ENCODE results near the gene JRKL.
"Not testable (repeated sequence)": the region's sequence is repeated elsewhere in the genome, so short reads cannot be mapped to it uniquely, and the experiment has no call there.

JRKL gene

DNA sequence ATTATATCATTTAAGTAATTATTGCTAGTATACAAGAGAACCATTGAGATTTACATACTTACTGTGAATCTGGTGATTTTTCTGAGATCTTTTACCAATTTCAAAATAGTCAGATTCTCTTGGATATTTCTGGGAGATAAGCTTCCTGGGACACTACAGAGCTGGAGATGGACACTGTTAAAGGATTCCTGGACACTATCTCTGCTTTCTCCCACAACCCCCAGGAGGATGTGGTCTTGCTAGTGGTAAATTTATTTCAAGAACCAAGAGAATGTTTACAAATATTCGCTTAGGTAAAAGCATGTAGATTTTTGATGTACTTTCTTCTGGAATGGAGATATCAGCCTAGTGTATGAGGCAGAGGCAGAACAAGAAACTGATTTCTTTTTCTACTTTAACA lies 13.0 kb upstream of the JRKL start:
- no peaks in the 10 kb centered on the region for H3K27me3 Mint-ChIP-seq
- no peak overlapping the region for H3K27ac Mint-ChIP-seq
- no peak for DNase-seq
- H3K36me3 Mint-ChIP-seq, result peaks cover 34 to 42% of the 10 kb centered on the region in 2 donors
- no peak for ATAC-seq (replicated peaks)
- H3K9me3 Mint-ChIP-seq, result no peaks in the 10 kb centered on the region
- no peak overlapping the region for H3K4me3 Mint-ChIP-seq
- H3K4me1 Mint-ChIP-seq, result no peaks in the 10 kb centered on the region

DNA sequence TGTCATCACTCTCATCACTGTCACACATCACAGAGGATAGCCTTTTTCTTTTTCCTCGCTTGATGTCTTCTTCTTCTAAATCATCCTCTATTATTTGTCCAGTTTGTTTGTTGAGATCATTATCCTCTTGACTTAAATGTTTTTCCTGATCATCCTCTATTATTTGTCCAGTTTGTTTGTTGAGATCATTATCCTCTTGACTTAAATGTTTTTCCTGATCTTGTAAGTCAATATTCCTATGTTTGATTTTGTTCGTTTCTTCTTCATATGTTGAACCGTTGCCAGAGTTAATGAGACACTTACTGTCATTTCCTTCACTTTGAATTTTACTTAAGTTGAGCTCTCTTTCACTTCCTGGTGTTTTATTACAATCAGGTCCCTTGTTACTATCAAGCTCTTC lies 5.7 kb upstream of the JRKL start:
- H3K27me3 Mint-ChIP-seq, result no peaks in the 10 kb centered on the region
- no peaks in the 10 kb centered on the region for H3K9me3 Mint-ChIP-seq
- no peak overlapping the region for H3K27ac Mint-ChIP-seq
- no peak for ATAC-seq (replicated peaks)
- no peak for DNase-seq
- no peak overlapping the region for H3K4me3 Mint-ChIP-seq
- peaks cover 15 to 28% of the 10 kb centered on the region in 2 donors for H3K4me1 Mint-ChIP-seq
- H3K36me3 Mint-ChIP-seq, result peaks cover 26 to 31% of the 10 kb centered on the region in 2 donors

DNA sequence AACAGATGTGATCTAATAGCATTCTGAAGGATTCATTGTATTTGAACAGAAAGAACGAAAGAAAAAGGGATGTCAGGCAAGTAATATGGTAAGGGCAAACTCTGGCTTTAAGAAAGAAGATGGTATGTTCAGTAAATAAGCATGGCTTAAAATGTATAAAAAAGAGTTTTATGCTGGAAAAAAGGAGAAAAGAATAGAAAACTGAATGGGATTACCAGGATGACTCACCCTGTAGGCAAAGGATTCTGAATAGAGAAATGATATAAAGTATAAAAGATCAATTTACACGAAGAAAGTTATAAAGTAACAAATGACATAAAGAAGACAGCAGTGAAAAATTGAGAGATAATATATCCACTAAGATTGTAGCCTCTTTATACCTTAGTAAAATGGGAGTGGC lies 4.6 kb upstream of the JRKL start:
- ATAC-seq (replicated peaks) (no peak), DNase-seq (no peak)
- H3K36me3 Mint-ChIP-seq, result peaks cover 21 to 24% of the 10 kb centered on the region in 2 donors
- peaks cover 15 to 29% of the 10 kb centered on the region in 2 donors for H3K4me1 Mint-ChIP-seq
- no peak overlapping the region for H3K4me3 Mint-ChIP-seq
- no peaks in the 10 kb centered on the region for H3K9me3 Mint-ChIP-seq
- no peaks in the 10 kb centered on the region for H3K27me3 Mint-ChIP-seq
- no peak overlapping the region for H3K27ac Mint-ChIP-seq

DNA sequence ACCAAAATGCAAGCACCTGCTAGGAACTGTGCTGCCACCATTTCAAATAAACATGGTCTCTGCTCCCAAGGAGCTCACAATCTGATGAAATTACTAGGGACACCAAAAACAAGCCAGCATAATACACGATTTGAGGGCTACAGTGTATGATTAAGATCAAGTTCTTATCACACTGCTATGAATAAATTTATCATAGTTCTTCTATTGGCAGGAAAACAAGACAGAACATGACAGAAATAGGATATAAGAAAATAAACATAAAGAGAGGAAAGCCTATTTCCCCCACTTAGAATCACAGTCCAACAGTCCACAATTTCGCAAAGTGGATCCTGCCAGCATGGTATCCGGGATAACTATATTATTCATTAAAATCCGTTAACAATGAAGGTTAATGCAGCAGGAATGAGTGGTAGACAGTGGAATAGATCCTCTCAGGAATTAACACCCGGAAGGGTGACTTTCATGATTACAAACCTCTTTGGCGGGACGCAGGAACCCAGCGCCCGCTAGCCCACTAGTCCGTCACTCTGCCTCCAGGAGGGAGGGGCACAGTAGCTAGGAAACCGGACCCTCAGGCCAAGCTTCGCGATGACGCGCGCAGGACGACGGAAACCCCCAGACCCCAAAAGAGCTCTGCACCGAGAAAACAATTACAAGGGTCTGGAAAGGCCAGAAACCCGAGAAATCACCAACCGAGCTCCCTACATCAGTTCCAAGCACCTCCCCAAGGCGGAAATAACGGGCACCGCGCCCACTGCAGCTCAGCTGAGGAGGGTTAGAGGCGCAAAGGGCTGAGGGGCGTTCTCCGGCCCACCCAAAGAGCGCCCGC lies 708 bp upstream of the JRKL start:
- Mint-ChIP-seq H3K4me3 (peak overlapping the region; percentile 87 to 90), H3K9me3 (no peaks in the 10 kb centered on the region), H3K36me3 (peaks cover 18 to 23% of the 10 kb centered on the region in 2 donors), H3K27me3 (no peaks in the 10 kb centered on the region), H3K27ac (peak overlapping the region; percentile 95), H3K4me1 (peaks cover 18 to 45% of the 10 kb centered on the region in 2 donors)
- ATAC-seq (replicated peaks) (peak; percentile 61 to 62), DNase-seq (no peak)

DNA sequence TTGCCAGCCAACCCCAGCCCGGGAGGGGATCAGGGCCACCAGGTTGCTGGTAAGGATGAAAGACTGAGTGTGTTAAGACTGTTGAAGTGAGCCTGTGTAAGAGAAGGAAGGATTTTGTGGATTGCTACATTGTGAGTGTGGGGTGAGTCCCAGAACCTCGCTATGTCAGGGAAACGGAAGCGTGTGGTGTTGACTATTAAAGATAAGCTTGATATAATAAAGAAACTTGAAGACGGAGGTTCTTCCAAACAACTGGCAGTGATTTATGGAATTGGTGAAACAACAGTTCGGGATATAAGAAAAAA lies 627 bp downstream of the JRKL start:
- H3K36me3 Mint-ChIP-seq, result peaks cover 9 to 12% of the 10 kb centered on the region in 2 donors
- DNase-seq (no peak), ATAC-seq (replicated peaks) (no peak)
- H3K9me3 Mint-ChIP-seq, result no peaks in the 10 kb centered on the region
- peak overlapping the region; percentile 87 to 90 for H3K4me3 Mint-ChIP-seq
- peaks cover 12 to 36% of the 10 kb centered on the region in 2 donors for H3K4me1 Mint-ChIP-seq
- H3K27me3 Mint-ChIP-seq, result no peaks in the 10 kb centered on the region
- peak overlapping the region; percentile 95 for H3K27ac Mint-ChIP-seq

DNA sequence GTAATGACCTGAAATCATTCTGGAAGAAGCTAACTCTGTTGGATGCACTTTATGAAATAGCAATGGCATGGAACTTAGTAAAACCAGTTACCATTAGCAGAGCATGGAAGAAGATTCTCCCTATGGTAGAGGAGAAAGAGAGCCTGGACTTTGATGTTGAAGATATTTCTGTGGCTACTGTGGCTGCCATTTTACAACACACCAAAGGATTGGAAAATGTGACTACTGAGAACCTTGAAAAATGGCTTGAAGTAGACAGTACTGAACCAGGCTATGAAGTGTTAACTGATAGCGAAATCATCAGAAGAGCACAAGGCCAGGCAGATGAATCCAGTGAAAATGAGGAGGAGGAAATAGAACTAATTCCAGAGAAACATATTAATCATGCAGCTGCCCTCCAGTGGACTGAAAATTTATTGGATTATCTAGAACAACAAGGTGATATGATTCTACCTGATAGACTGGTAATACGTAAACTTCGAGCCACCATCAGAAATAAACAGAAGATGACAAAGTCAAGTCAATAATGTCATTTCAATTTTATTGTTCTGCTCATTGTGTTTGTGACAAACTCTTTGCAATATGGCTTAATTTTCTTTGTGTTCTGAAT lies 2.0 kb downstream of the JRKL start:
- H3K27me3 Mint-ChIP-seq, result no peaks in the 10 kb centered on the region
- no peak for ATAC-seq (replicated peaks)
- H3K27ac Mint-ChIP-seq, result no peak overlapping the region
- H3K9me3 Mint-ChIP-seq, result no peaks in the 10 kb centered on the region
- peaks cover 12 to 35% of the 10 kb centered on the region in 2 donors for H3K4me1 Mint-ChIP-seq
- DNase-seq, result no peak
- H3K36me3 Mint-ChIP-seq, result peaks cover 9 to 12% of the 10 kb centered on the region in 2 donors
- no peak overlapping the region for H3K4me3 Mint-ChIP-seq

DNA sequence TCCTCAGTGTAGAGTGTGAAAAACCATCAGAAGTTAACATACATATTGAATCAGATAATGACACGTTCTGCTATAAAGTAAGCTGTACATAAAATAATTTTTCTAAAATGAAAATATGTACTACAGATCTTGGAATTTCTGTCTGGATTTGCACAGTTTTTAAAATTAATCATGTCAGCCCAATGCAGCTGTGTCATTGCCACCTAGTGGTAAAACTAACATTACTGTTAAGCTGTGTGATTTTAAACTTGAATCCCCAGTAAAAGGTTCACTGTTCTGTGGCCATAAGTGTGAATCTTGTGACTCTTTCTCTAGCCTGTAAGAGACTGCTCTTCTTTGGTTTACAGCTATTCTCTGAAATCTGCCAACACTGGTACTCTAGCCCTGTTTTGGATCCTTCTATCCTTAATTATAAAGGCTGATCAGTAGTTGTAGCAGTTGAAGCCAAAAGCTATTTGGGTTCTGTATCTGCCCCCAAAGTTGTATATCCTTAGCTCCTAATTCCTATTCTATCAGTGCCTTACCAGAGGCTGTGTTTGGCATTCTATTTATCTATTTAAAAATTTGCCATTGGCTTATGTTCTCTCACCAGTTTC lies 4.0 kb downstream of the JRKL start:
- ATAC-seq (replicated peaks), result no peak
- H3K27ac Mint-ChIP-seq, result no peak overlapping the region
- DNase-seq, result no peak
- H3K9me3 Mint-ChIP-seq, result no peaks in the 10 kb centered on the region
- no peak overlapping the region for H3K4me3 Mint-ChIP-seq
- no peaks in the 10 kb centered on the region for H3K27me3 Mint-ChIP-seq
- H3K36me3 Mint-ChIP-seq, result peaks cover 9 to 12% of the 10 kb centered on the region in 2 donors
- peaks cover 5 to 22% of the 10 kb centered on the region in 2 donors for H3K4me1 Mint-ChIP-seq

DNA sequence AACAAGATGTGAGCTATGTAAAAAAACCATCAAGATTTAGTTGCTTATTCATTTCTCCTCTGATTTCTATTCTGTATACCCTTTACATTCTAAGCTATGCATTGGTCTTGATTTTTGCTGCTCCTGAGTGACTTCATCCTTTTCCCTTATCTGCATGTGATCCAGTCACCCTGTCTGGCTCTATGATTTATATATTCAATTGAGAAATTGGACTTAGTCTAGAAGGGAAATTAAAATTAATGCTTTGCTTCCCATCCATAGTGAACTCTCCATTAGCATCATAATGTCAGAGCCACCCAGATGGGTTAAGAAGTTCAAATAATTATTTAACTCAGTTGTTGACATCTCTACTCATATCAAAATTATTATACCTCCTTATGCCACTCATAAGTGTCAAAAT lies 5.0 kb downstream of the JRKL start:
- no peak overlapping the region for H3K4me3 Mint-ChIP-seq
- no peak overlapping the region for H3K27ac Mint-ChIP-seq
- no peaks in the 10 kb centered on the region for H3K9me3 Mint-ChIP-seq
- peaks cover 9 to 12% of the 10 kb centered on the region in 2 donors for H3K36me3 Mint-ChIP-seq
- ATAC-seq (replicated peaks), result no peak
- DNase-seq, result no peak
- peaks cover 5 to 20% of the 10 kb centered on the region in 2 donors for H3K4me1 Mint-ChIP-seq
- H3K27me3 Mint-ChIP-seq, result no peaks in the 10 kb centered on the region

DNA sequence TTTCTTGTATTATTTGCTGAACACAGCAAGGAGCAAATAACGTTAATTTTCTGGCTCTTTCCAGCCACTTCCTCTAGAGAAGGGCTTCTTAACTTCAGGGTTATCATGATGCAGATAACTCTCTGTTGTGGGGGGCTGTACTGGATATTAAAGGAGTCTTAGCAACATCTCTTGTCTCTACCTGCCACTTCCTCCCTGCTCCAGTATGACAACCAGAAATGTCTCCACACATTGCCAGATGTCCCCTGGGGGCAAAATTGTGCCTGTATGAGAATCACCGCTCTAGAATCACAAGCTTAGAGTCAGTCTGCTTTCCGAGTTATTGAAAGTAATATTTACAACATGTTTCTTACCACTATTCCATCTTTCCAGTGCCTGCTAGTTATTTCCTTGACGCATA lies 6.8 kb downstream of the JRKL start:
- ATAC-seq (replicated peaks) (no peak), DNase-seq (no peak)
- Mint-ChIP-seq H3K36me3 (peaks cover 1 to 3% of the 10 kb centered on the region in 2 donors), H3K9me3 (no peaks in the 10 kb centered on the region), H3K4me3 (no peak overlapping the region), H3K27me3 (no peaks in the 10 kb centered on the region), H3K27ac (no peak overlapping the region), H3K4me1 (peaks cover 2 to 6% of the 10 kb centered on the region in 2 donors)

DNA sequence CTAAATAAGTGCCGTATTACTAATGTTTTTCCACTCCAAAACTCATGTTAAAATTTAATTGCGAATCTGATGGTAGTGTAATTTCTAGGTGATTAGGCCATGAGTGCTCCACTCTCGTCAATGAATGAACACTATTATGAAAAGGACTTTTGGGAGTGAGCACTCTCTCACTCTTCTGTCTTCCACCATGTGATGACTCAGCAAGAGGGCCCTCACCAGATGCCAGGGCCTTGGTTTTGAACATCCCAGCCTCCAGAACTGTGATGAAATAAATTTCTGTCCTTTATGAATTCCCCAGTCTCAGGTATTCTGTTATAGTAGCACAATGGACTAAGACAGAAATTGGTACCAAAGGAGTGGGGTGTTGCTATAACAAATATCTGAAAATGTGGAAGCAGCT lies 8.1 kb downstream of the JRKL start:
- ATAC-seq (replicated peaks) (no peak), DNase-seq (no peak)
- H3K27me3 Mint-ChIP-seq, result no peaks in the 10 kb centered on the region
- no peaks in the 10 kb centered on the region for H3K4me1 Mint-ChIP-seq
- H3K27ac Mint-ChIP-seq, result no peak overlapping the region
- no peak overlapping the region for H3K4me3 Mint-ChIP-seq
- no peaks in the 10 kb centered on the region for H3K9me3 Mint-ChIP-seq
- no peaks in the 10 kb centered on the region for H3K36me3 Mint-ChIP-seq

DNA sequence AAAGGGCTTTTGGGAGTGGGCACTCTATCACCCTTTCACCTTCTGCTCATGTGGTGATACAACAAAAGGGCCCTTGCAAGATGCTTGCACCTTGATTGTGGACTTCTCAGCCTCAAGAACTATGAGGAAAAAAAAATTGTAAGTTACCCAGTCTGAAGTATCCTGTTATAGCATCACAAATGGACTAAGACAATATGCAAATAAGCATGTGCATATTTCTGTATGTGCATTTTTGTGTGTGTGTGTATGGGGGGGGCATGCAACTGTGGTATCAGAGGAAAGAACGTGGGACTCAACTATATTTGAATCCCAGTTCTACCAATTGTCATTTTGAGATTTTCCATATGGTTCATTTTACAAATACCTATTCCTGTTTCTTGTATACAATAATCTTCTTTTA lies 10.9 kb downstream of the JRKL start:
- Mint-ChIP-seq H3K27me3 (no peaks in the 10 kb centered on the region), H3K4me3 (no peak overlapping the region), H3K4me1 (no peaks in the 10 kb centered on the region), H3K9me3 (no peaks in the 10 kb centered on the region), H3K36me3 (no peaks in the 10 kb centered on the region), H3K27ac (no peak overlapping the region)
- DNase-seq (no peak), ATAC-seq (replicated peaks) (no peak)

DNA sequence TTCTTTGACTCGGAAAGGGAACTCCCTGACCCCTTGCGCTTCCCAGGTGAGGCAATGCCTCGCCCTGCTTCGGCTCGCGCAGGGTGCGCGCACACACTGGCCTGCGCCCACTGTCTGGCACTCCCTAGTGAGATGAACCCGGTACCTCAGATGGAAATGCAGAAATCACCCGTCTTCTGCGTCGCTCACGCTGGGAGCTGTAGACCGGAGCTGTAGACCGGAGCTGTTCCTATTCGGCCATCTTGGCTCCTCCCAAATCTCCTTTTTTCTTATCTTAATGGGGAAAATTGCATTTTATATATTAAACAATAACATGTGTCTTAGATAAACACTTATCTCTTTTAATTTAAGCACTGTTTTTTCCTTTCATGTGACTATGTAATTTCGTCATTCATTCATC lies 21.6 kb downstream of the JRKL start:
- H3K4me1 Mint-ChIP-seq; H3K36me3 Mint-ChIP-seq; H3K9me3 Mint-ChIP-seq; H3K27ac Mint-ChIP-seq; ATAC-seq (replicated peaks); DNase-seq: not testable (repeated sequence)
- peak overlapping the region; percentile 6 to 29 for H3K4me3 Mint-ChIP-seq
- peaks cover 23 to 31% of the 10 kb centered on the region in 2 donors for H3K27me3 Mint-ChIP-seq

DNA sequence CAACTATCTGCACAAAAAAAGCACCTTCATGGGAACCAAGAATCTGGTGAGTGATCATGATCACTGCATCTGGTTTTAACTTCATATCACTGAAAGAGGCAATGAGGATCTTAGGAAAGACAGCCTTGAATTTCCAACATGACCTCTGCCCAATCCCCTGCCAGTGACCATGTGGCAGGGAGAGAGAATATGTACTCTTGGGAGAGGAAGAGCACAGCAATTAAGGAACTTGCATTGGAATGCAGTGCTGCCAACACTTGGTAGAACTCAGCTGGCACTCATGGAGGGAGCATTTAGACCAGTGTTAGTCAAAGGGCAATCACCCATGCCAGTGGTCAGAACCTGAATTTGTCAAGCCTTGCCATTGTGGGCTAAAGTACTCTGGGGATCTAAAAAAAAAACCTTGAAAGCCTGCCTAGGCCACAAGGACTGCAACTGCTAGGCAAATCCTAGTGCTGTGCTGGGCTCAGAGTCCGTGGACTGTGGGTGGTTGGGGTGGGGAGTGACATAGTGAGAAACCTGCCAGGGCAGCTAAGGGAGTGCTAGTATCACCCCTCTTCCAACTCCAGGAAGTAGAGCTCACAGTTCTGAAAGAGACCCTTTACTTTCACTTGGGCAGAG lies 23.1 kb downstream of the JRKL start:
- no peak for ATAC-seq (replicated peaks)

DNA sequence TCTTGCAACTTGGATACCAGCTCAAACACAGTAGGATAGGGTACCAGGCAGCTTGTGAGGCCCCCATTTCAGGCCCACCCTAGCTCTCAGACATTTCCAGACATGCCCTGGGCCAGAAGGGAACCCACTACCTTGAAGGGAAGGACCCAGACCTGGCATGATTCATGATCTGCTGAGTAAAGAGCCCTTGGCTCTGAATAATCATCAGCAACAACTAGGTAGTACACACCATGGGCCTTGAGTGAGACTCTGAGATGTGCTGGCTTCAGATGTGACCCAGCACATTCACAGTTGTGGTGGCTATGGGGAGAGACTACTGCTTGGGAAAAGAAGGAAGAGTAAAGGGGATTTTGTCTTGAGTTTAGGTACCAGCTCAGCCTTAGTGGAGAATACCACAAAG lies 23.6 kb downstream of the JRKL start:
- Mint-ChIP-seq H3K4me1 (no peaks in the 10 kb centered on the region), H3K36me3 (no peaks in the 10 kb centered on the region), H3K27me3 (peaks cover 23 to 31% of the 10 kb centered on the region in 2 donors), H3K9me3 (no peaks in the 10 kb centered on the region), H3K27ac (no peak overlapping the region), H3K4me3 (no peak overlapping the region)
- no peak for DNase-seq
- ATAC-seq (replicated peaks), result no peak

More for the DNA sequence above, 23.1 kb downstream of the JRKL start:
- peaks cover 23 to 31% of the 10 kb centered on the region in 2 donors for H3K27me3 Mint-ChIP-seq
- H3K4me1 Mint-ChIP-seq, result no peaks in the 10 kb centered on the region
- no peak for DNase-seq
- no peaks in the 10 kb centered on the region for H3K9me3 Mint-ChIP-seq
- H3K27ac Mint-ChIP-seq, result no peak overlapping the region
- H3K36me3 Mint-ChIP-seq, result no peaks in the 10 kb centered on the region
- H3K4me3 Mint-ChIP-seq, result no peak overlapping the region

Measured in stimulated activated naive B cell treated with anti-CD40 and anti-IgM and Interleukin-4, amounts not matched to agents 10 μg/mL and 1 μg/mL and 100 μg/mL, for 72 hours (primary cell).